Urothelium cell line (cell line): ENCODE data around the gene TLR3.
"Not testable (repeated sequence)": the region's sequence is repeated elsewhere in the genome, so short reads cannot be mapped to it uniquely, and the experiment has no call there.

Experiments used
- DNase-seq: peaks from one replicate; pipeline ENCODE4 v3.0.0; 2011; ENCODE audit warnings: low spot score, mixed read lengths
- FAIRE-seq: peaks from 2 replicates; lab custom pipeline; 2011; peaks lifted over from hg19 to GRCh38; lab: Jason Lieb, UNC

TLR3 gene

DNA sequence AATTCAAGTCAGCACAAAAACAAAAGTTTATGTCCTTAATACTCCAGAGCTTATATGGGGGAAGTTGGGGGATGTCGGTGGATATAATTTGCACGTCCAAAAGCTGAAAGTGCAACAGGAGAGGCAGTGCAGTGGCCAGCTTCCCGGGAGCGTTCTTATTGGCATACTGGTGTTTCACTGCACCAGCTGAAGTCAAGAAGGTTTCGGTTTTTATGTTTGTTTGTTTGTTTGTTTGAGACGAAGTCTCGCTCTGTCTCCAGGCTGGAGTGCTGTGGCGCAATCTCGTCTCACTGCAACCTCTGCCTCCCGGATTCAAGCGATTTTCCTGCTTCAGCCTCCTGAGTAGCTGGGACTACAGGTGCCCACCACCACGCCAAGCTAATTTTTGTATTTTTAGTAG is 28.6 kb upstream of the TLR3 start:
- DNase-seq (no peak), FAIRE-seq (no peak)

DNA sequence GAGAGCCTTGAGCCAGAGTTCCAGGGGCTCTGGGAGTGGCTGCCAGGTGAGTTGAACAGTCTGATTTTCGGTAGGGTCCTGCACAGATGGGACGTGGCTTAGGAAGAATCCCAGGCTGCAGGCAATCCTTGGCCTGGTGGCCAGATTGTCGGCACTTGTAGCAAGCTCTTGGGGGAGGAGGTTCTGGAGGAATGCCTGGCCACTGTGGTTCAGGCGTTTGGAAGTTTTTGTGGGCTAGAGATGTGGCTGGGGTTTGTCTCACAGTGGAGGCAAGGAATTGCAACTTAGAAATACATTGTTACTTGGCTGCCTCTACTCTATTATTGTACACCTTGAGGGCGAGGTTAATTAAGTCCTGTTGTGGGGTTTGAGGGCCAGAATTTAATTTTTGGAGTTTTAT is 21.5 kb upstream of the TLR3 start:
- DNase-seq, FAIRE-seq: not testable (repeated sequence)

DNA sequence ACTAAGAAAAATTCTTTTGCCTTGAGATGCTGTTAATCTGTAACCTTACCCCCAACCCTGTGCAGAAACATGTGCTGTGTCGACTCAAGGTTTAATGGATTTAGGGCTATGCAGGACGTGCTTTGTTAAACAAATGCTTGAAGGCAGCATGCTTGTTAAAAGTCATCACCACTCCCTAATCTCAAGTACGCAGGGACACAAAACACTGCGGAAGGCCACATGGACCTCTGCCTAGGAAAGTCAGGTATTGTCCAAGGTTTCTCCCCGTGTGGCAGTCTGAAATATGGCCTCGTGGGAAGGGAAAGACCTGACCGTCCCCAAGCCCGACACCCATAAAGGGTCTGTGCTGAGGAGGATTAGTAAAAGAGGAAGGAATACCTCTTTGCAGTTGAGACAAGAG is 18.8 kb upstream of the TLR3 start:
- FAIRE-seq, DNase-seq: not testable (repeated sequence)

DNA sequence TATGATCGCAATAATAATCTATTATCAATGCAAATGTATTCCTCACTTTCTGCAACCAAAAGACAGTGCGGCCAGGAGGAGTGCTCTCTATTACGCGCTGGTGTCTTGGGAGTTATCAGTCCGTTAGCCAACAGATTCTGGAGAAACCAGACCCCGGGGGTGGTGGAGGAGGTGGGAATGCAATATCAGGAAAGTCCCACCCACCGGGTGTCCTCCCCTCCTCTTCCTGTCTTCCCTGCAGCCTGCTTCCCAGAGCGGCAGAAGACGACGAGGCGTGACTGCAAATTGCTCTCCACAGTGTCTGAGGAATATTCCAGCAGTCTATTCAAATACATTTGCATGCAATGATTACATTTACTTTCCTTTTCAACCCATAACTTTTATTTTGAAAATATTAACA is 17.9 kb upstream of the TLR3 start:
- FAIRE-seq (no peak), DNase-seq (no peak)

DNA sequence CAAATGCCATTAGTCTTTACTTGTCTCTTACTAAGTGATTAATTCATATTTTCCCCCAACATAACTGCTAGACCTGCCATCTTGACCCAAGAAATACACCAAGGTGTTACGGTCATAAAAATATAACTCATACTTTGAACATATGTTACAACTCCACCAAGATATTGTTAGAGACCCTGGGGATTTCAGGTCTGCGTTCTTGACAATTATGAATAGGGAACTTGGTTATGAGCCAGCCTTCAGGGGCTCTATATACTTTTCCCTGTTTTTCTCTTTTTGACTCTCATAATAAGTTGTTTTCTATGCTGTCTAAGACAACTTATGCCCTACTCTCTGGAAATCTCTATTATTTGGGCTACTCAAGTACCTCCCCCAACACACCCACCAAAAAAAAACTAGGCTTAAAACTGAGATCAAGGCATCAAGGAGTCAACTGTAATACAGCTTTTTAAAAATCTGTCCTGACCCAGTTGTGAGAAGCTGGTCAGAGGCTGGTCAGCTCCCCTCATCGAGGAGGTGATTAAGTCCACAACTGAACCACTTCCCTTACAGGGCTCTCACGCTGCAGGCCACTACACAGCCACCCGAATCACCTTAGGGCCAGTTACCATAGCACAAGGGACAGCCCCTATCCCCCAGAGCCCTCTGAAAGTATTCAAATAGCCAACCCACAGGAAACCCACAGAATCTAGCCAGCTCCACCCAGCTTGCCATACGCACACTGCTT is 10.5 kb upstream of the TLR3 start:
- no peak for FAIRE-seq
- no peak for DNase-seq

DNA sequence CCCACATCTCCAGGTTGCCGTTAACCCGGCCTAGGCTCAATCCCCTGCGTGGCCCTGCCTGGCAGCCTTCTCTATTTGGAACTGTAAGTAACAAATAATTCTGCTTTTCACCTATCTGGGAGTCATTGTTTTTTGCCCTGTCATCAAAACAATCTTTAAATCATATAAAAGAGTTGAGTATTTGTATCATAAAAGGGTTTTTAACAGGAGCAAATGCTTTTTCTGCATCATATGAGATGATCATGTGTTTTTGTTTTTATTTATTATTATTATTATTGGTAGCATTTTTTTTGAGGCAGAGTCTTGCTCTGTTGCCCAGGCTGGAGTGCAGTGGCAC is 10.0 kb upstream of the TLR3 start:
- DNase-seq (no peak), FAIRE-seq (no peak)

DNA sequence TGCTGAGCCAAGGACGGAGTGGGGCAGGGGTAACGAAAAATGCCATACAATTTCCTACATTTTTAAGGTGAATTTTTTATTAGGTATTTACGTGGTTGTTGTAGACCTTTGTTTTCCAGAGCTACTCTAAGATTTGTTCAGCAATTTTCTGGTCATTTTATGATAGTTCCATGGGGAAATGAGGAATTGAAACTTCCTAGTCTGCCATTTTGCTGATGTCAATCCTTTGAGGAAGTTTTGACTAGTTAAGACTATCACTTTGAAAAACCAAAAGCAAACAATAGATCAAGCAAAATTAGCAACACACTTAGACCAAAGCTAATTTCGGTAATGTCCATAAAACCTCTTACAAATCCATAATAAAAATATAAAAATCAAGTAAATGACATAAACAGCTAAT is 7.0 kb upstream of the TLR3 start:
- FAIRE-seq (no peak), DNase-seq (no peak)

DNA sequence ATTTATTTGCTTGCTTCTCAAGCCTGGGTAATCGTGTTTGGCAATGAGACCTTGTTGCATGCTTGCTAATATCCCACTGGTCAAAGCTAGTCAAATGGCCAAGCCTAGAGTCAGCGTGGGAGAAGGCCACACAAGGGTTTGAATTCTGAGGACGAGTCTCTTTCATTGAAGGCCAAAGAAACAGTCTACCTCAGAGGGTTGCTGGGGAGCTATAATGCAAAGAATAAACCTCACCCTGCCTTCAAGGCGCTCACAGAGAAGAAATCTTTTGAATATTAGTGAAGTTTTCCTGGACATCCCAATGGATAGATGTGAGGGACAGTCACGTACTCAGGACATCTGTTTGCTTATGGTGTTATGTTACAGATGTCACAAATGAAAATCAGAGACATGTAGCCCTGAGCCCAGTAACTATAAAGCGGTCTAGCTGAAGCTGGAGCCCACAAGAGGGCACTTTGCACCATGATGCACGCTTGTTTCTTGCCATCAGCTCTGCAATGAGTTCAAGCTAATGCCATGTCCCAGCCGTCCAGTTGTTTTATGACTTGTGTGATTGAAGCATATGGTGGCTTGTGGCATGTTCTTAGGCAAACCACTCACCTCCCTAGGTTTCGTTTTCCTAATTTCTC is 1.1 kb upstream of the TLR3 start:
- FAIRE-seq (no peak), DNase-seq (peak; percentile 52)

DNA sequence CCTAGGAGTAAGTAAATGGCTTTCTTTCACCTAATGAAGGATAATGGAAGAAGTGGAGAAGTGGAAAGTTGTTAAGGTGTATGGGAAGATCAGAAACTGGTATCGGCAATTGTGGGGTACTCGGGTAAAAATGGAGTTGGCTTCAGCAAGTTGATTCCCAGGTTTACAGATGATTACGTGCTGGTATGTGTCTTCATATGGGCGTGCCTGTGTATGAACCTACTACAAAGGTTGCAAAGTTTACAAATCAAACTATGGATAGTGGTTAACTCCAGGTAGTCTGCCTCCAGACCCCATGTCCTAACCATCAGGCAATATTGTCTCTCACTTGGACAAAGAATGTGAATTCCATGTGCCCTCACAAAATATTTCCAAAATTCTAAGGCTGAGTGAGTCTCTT is 773 bp downstream of the TLR3 start:
- DNase-seq (no peak), FAIRE-seq (no peak)

DNA sequence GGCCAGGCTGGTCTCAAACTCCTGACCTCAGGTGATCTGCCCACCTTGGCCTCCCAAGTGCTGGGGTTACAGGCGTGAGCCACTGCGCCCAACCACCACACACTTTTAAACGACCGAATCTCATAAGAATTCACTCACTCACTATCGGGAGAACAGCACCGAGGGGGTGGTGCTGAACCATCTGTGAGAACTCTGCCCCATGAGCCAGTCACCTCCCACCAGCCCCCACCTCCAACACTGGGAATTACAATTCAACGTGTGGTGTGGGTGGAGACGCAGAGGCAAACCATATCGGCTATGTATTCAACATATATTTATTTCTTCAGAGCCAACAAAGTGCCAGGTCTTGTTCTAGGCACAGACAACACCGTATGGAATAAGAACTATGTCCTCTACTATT is 3.6 kb downstream of the TLR3 start:
- DNase-seq: no peak
- FAIRE-seq: no peak

DNA sequence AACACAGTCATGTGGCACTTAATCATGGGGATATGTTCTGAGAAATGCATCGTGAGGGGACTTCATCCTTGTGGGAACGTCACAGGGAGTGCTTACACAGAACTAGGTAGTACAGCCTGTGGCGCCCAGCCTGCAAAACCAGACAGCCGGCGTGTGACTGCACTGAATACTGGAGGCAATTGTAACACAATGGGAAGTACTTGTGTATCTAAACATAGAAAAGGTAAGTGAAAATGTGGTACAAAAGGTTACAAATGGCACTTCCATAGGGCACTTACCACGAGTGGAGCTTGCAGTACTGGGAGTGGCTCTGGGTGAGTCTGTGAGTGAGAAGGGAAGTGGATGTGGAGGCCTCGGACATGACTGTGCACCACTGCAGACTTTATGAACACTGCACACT is 5.2 kb downstream of the TLR3 start:
- DNase-seq: no peak
- no peak for FAIRE-seq

DNA sequence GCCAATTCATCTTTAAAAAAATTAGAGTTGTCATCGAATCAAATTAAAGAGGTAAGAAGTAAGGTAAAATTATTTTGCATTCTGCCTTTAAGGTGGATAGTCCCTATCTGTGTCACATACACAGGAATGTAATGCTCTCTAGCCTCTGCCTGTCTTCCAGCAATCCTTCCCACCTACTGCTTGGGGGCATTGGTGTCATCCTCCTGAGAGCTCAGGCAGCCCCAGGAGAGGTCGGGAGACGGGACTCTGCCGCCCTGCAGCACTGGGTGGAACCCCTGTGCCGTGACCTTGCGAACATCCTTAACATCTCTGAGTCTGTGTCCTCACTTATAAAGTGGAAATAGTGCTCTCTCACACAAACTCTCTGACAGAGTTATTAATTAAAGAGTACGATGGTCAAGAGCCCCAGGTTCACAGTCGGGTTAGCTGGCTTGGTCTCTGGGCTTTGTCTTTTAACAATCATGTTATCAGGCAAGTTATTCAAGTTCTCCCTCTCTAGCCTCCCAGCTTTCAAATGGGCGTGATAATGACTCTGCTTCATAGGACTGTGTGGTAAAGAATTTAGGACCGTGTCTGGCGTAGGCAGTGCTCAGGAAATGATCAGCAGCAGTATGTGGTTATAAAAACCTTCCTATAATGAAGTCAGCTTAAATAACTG is 10.2 kb downstream of the TLR3 start:
- FAIRE-seq (no peak), DNase-seq (no peak)

DNA sequence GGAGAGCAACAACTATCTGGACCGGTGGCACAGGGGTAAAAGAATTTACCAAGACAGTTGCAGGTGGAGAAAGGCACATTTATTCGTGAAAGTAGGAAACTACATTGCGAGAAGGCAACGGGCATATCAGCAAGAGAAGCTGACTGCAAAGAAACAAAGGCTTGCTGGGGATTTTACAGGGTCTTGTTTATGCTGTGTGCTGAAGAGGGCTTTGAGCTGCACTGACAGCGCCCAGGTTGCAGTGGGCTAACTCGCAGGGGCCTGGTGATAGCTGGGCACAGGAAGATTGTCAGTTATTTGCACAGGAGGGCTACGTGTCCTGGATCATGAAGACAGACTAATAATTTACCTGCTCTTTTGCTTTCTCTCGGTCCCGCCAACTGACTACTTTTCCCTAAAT is 10.7 kb downstream of the TLR3 start:
- DNase-seq (no peak), FAIRE-seq (no peak)

DNA sequence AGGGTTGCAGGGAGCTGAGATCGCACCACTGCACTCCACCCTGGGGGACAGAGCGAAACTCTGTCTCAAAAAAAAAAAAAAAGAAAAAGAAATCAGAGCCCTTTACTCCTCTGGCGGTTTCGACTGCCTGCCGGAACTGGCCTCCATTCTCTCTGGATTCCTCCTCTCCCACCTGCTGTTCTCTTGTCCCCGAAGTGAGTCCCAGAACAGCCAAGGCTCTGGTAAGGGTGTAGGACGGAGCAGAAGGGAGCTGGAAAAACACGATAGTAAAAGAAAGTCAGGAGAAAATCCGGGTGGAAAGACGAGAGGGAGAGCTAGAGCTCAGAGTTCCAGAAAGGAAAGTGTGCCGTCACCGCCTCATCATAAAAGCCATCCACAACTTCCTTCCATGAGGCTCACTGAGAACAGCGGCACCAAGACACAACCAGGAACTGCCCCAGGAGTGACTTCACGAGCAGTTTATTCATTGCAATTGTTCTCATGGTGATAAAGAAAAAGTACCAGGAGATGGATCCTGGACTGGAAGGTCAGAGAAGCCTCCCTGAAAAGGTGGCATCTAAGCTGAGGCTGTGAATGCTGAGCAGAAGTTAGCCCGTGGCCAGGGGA is 12.3 kb downstream of the TLR3 start:
- FAIRE-seq (no peak), DNase-seq (no peak)

DNA sequence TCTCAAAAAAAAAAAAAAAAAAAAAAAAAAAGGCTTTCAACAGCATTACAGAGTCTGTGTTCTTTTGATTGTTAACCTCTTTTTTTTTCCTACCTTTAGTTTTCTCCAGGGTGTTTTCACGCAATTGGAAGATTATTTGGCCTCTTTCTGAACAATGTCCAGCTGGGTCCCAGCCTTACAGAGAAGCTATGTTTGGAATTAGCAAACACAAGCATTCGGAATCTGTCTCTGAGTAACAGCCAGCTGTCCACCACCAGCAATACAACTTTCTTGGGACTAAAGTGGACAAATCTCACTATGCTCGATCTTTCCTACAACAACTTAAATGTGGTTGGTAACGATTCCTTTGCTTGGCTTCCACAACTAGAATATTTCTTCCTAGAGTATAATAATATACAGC is 13.3 kb downstream of the TLR3 start:
- DNase-seq (no peak), FAIRE-seq (no peak)

DNA sequence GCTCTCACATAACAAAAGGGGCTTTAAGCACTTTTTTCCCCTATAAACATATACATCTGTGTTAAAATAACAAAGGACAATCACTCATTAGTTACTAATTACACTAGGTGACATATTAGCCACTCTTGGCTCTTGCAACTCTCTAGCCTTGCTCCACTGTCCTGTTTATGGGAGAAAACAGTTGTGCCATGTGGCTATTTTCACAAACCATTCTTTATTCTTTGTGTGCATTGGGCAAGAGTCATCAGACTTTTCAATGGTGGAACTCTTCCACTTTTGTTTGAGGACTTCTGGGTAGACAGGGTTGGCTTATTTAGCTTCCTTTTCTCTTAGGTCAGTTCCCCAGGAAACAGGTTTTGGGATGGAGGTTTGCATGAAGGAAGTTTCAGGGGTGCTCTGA is 19.6 kb downstream of the TLR3 start:
- FAIRE-seq: no peak
- DNase-seq: no peak

DNA sequence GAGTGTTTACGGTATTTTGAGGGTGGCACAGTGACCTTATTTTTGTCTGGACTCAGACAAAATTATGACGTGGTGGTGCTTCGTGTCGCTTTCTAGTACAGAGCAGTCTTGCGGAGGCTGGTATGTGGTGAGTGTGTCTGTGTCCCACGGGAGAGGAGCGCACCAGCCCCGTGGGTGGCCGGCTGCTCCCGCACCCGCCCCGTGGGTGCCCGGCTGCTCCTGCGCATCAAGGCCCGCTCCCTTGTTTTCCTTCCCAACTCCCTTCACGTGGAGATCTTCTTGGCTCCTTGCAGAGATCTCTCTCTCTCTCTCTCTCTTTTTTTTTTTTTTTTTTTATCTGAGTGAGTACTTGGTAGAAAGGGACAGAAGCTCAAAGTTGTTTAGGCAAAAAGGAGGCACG is 23.3 kb downstream of the TLR3 start:
- no peak for FAIRE-seq
- no peak for DNase-seq

DNA sequence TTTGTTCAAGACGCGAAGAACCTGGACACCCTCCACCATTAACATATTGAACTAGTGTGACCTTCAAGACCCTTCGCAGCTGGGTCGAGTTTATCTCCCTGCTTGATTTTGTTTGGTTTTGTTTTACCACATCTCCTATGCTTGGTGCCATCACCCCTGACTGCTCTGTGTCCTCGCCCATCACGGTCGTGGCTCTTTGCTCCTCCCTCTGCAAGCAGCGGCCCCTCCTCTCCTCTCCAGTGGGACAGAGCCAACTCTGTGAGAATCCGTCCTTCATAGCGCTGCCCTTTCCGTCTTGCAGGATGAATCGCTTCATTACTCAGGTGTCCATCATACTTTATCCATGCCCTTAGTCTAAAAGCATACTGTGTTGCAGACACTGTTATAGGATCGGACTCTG is 26.4 kb downstream of the TLR3 start:
- DNase-seq: no peak
- no peak for FAIRE-seq

DNA sequence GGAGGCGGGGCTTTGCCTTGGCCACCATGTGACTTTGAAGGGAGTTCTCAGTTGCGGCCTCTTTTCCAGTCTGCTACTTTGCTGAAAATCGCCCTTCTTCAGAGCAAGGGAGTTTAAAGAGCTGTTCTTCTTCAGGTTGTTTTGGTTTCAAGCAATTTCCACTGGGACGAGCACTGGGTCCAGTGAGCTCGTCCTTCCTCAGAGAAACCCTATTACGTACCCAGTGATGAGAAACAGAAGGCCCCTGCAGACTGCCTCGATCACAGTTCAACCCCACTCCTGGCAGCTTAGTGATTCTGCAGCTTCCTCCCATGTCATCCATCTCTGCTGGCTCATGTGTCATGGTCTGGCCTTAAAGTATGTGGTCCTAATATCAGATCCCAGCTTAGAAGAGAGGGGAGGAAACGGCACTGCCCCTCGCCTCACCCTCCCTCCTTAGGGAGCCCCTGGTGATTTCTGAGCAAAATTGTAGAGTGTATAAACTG is 27.8 kb downstream of the TLR3 start:
- no peak for FAIRE-seq
- DNase-seq: no peak

DNA sequence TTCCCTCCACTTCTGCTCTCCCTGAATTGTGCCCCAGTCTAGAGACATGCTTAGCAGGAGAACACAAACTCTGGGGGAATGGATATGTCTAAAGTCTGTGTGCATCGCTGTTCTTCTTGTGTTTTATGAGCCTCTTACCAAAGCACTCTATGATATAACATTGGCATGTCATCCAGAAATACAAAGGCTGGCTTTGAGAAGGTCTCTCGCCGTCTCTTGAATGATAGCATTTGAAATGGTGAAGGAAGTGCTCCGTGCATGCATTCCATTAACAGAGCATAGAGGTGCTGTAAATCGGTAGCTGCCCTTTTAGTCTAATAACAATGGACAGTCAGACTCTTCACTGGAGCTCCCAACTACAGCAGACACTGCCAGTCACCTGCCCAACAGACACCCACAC is 28.4 kb downstream of the TLR3 start:
- no peak for DNase-seq
- FAIRE-seq: no peak

DNA sequence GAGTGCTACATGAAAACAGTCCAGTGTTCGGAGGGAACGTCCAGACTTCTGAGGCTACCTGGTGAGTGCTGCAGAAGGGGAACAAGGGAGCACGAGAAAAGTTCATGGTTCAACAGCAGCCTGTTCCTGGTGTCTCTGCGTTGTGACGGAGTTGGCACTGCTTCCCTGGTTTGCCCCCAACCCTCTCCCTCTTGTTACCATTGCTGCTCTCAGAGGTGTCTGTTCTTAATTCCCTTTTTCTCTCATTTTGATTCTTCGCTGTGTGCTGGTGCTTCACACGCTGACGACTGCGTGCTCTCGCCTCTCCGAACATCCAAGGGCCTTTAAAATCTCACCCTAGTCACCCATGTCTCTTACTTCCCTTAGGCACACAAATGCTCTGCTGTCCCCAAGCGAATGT is 34.0 kb downstream of the TLR3 start:
- DNase-seq (no peak), FAIRE-seq (no peak)
